Measurements from ENCODE around the gene CEBPB. TPM values are rescaled to one million over a fixed set of nuclear protein-coding genes. Genes with fewer than 3 reads are reported as not detected.

CEBPB gene
- total RNA-seq, 1 donor from 2014 or later: 360 TPM

DNA sequence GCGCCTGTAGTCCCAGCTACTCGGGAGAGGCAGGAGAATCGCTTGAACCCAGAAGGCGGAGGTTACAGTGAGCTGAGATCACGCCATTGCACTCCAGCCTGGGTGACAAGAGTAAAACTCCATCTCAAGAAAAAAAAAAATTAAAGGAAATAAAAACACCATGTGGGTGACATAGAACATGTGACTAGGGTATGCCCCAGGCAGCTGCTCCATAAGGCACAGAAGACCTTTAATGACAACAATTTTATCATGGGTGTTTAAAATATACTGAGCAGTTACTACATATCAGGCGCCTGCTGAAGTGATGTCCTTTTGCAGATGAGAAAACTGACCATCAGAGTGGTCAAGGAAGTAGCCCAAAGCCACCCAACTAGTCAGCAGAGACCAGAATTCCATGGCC, 45.1 kb upstream of the CEBPB start:
- TF ChIP-seq, protein P1, sequence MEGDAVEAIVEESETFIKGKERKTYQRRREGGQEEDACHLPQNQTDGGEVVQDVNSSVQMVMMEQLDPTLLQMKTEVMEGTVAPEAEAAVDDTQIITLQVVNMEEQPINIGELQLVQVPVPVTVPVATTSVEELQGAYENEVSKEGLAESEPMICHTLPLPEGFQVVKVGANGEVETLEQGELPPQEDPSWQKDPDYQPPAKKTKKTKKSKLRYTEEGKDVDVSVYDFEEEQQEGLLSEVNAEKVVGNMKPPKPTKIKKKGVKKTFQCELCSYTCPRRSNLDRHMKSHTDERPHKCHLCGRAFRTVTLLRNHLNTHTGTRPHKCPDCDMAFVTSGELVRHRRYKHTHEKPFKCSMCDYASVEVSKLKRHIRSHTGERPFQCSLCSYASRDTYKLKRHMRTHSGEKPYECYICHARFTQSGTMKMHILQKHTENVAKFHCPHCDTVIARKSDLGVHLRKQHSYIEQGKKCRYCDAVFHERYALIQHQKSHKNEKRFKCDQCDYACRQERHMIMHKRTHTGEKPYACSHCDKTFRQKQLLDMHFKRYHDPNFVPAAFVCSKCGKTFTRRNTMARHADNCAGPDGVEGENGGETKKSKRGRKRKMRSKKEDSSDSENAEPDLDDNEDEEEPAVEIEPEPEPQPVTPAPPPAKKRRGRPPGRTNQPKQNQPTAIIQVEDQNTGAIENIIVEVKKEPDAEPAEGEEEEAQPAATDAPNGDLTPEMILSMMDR (IDR thresholded peaks at IDR 0.05): no peak
- Histone ChIP-seq H3K27me3 (no peaks in the 10 kb centered on the region), H3K4me1 (peaks cover 6 to 20% of the 10 kb centered on the region in 2 donors), H3K27ac (peak overlapping the region in 1 of 2 donors; percentile 64), H3K9me3 (no peaks in the 10 kb centered on the region), H3K36me3 (peaks cover 27 to 29% of the 10 kb centered on the region in 2 donors), H3K4me3 (no peak overlapping the region)
- DNase-seq (ENCODE audit: low spot score in 2 of 2): no peak
- intact Hi-C loops (cut with DNase I): no loop called here

DNA sequence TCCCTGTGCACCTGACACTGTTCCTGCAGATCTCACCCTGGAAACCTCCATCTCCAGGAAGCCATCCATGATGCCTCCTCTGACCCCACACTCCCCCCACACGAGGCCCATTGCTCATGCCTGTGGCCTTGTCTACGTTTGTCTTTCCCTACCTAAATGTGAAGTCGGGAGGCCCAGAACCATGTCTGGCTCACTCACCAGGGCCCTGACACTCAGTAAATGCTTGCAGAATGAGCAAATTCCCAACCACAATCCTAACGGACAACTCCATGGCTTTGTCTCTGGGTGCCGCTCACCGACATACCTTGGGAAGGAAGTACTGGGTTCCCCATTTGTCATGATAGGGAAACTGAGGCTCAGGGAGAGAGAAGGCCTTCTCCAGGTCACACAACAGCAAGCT, 44.4 kb upstream of the CEBPB start:
- Histone ChIP-seq H3K36me3 (peaks cover 29 to 30% of the 10 kb centered on the region in 2 donors), H3K4me3 (no peak overlapping the region), H3K4me1 (peaks cover 6 to 20% of the 10 kb centered on the region in 2 donors), H3K9me3 (no peaks in the 10 kb centered on the region), H3K27me3 (no peaks in the 10 kb centered on the region), H3K27ac (peak overlapping the region; percentile 47 to 65)
- TF ChIP-seq, protein P1 (IDR thresholded peaks at IDR 0.05): no peak
- intact Hi-C loops (cut with DNase I): no loop called here
- DNase-seq (ENCODE audit: low spot score in 2 of 2): no peak

DNA sequence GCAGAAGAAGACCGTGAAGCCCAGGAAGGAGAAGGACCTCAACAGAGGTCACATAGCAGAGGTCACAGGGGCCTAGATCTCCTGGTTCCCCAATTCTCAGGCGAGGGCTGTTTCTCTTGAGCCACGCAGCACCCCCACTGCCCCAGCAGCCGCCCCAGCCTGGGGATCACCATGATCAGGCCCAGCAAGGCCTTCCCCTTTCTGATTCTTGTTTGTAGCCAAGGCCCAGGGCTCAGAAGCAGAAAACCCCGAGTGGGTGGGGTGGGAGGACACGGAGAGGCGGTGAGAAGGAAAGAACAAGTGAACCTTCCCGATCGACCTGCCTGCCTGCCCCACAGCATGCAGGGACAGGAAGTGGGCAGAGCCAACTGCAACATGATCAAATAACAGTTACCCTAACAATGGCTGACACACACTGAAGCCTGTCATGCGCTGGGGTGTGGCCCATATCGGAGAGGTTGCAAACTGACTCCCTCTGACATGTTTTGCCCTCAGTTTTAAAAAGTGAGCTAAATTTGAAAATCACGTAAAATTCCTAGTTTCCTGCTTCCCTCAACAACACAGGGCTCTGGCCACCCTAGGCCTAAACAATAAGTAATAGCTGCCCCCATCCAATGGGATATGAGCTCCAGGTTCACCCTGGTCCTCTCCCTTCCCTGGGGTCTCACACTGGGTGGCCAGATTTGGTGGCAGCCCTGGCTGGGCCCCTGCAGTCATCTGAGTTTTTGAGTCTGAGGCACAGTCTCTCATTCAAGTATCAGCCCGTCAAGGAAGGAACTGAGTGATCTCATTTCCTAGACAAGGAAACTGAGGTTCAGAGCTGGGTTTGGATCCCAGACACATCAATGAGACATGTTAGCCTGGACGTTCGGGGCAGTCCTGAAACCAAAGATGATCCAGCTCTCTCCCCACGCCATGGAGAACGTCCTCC, 43.6 kb upstream of the CEBPB start:
- TF ChIP-seq, protein P1 (IDR thresholded peaks at IDR 0.05): no peak
- H3K27ac ChIP-seq: peak overlapping the region; percentile 47 to 65
- H3K9me3 ChIP-seq: no peaks in the 10 kb centered on the region
- H3K36me3 ChIP-seq: peaks cover 23 to 27% of the 10 kb centered on the region in 2 donors
- H3K4me1 ChIP-seq: peaks cover 7 to 23% of the 10 kb centered on the region in 2 donors
- H3K27me3 ChIP-seq: no peaks in the 10 kb centered on the region
- DNase-seq (ENCODE audit: low spot score in 2 of 2): peak in 1 of 2 donors; percentile 31
- intact Hi-C loops (cut with DNase I): no loop called here
- no peak overlapping the region for H3K4me3 ChIP-seq

DNA sequence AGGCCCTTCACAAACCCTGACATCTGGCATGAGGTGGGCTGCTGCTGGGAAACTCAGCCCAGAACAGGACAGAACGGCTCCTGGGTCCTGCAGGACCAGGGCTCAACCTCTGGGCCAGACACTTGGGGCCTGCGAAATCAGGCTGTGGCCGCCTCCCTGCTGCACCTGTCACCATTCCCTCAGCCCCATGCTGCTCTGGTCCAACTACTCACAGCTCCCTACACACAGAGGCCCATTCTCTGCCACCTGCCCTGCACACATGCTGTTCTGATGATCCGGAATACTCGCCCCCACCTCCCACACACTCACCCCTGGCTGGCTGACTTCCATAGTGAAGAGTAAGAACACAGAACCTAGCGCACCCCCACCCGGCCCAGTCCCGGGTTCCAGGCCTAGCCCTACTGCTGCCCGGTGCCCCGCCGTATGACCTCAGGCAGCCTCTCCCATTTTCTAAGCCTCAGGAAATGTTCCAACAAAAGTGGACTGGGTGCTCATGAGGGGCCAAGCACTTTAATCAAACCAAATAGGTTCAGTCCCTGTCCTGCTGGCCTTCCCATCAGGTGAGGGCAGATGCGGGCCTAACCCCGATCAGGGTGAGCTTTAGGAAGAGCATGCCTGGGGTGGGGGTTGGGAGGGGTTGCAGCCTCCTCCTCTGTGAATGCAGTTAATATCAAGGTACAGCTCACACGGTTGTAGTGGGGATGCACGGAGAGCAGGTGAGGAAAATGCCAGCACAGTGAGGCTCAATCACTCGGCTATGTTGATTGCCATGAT, 41.0 kb upstream of the CEBPB start:
- intact Hi-C loops (cut with DNase I): no loop called here
- peaks cover 12 to 13% of the 10 kb centered on the region in 2 donors for H3K36me3 ChIP-seq
- TF ChIP-seq, protein P1 (IDR thresholded peaks at IDR 0.05): no peak
- H3K9me3 ChIP-seq: no peaks in the 10 kb centered on the region
- H3K4me1 ChIP-seq: peaks cover 10 to 36% of the 10 kb centered on the region in 2 donors
- H3K27ac ChIP-seq: peak overlapping the region in 1 of 2 donors; percentile 24
- no peak overlapping the region for H3K4me3 ChIP-seq
- DNase-seq (ENCODE audit: low spot score in 2 of 2): no peak
- H3K27me3 ChIP-seq: no peaks in the 10 kb centered on the region

DNA sequence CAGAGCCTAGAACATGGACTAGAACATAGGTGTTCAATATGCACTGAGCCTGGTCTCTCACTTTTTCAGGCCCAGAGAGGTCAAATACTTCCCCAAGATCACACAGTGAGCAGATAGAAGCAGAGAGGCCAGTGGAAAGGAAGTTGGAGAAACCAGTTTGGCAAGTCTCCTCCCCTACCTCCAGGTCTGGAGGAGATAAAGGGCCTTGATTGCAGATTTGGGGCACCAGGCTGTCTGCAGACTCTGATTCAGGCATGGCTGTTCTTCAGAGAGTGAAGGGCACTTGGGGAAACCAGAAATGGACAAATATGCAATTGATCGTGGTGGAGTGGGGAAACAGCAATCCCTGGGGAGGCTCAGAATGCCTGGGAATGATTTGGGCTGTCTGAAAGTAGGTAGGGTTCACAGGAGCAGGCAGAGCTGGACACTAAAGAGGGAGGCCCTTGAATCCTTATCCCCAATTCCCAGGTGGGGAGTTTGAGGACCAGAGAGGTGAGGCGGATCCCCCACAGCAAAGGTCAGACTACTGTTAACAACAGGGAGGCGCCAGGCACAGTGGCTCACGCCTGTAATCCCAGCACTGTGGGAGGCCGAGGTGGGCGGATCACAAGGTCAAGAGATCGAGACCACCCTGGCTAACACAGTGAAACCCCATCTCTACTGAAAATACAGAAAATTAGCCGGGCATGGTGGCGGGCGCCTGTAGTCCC, 39.4 kb upstream of the CEBPB start:
- peaks cover 10 to 31% of the 10 kb centered on the region in 2 donors for H3K4me1 ChIP-seq

More for the DNA sequence above, 39.4 kb upstream of the CEBPB start:
- H3K4me3 ChIP-seq: peak overlapping the region; percentile 10 to 84
- no peaks in the 10 kb centered on the region for H3K27me3 ChIP-seq
- no peak for DNase-seq (ENCODE audit: low spot score in 2 of 2)
- TF ChIP-seq, protein P1 (IDR thresholded peaks at IDR 0.05): no peak
- no peaks in the 10 kb centered on the region for H3K9me3 ChIP-seq
- H3K27ac ChIP-seq: peak overlapping the region; percentile 20 to 76
- intact Hi-C loops (cut with DNase I): no loop called here
- peaks cover 12 to 13% of the 10 kb centered on the region in 2 donors for H3K36me3 ChIP-seq
